HG02973 (cell line): ENCODE measurements around the gene TLR9.
"Not testable (repeated sequence)": the region's sequence is repeated elsewhere in the genome, so short reads cannot be mapped to it uniquely, and the experiment has no call there.

Experiments
- ATAC-seq: cut with Tn5 transposase; IDR thresholded peaks from one replicate; pipeline ENCODE4 v1.9.1; 2021; ENCODE audit warnings: moderate library complexity; ENCODE audit not compliant: unreplicated experiment

TLR9 gene

DNA sequence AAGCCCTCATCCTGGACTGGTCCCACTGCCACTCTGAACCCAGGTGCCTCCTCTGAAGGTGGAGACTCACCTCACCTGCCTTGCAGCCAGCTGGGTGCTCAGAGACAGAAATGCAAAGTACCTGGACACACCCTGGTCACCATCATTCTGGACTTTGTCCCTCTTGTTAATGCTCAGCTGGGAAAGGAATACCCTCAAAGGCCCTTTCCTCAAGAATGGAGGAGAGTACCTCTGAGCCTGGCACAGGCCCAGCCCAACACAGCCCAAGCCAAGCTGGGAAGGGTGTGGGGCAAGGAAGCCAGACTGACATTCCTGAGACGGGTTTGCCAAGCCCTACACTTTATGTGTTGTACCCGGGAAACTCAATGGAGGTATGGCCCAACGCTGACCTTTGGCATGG lies 28.5 kb downstream of the TLR9 start:
- no peak for ATAC-seq

DNA sequence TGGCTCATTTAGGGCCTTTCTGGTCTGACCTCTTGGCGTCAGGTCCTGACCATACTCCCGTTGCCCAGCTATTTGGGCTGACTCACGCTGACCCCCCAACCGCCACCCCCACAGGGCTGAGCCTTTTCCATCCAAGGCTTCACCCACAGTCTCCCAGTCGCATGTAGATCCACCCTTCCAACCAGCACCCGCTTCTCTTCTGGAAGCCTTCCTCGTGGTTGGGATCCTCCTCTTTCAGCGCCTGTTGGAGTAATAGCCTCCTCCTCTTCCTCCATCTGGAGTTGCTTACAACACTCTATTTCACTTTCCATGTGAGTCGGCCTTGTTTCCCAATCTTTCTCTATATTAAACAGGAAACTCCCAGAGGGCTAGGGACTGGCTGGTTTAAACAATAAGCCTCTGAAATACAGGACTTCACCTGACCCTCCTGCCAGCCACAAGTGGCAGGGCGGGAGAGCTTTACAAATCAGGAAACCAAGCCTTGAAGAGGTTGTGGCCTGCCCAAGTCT lies 29.6 kb downstream of the TLR9 start:
- ATAC-seq: no peak

DNA sequence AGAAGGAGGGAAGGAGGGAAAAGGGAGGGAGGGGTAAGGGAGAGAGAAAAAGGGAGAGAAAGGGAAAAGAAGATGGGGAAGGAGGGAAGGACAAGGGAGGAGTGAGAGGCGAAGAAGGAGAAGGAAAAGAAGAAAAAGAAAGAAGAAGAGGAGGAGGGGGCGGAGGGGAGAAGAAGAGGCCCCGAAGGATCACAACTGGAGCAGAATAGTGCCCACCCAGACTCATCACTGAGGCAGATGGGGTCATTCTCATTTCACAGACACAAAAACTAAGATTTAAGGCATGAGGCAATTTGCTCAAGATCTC lies 30.2 kb downstream of the TLR9 start:
- no peak for ATAC-seq

DNA sequence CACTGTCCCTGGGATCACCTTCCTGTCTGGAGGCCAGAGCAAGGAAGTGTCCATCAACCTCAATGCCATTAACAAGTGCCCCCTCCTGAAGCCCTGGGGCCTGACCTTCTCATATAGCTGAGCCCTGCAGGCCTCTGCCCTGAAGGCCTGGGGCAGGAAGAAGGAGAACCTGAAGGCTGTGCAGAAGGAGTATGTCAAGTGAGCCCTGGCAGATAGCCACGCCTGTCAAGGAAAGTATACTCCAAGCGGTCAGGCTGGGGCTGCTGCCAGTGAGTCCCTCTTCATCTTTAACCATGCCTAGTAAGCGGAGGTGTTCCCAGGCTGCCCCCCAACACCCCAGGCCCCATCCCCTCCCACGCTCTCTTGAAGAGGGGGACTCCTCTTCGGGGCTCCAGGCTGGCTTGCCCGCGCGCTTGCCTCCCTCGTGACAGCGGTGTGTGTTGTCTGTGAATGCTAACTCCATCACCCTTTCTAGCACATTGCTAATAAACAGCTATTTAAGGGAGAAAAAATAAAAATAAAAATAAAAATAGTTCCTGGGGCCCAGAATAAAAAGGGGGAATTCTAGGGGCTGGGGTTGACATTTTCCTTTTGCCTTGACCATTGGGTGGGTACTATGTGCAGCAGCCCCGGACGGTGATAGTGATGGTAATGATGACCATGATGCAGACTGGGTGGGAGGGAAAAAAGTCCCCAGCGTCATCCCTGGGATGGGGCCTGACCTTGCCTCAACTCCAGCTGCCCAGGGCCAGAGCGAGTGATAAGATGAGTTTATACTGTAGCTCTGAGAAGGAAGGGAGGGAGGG lies 30.8 kb downstream of the TLR9 start:
- no peak for ATAC-seq

DNA sequence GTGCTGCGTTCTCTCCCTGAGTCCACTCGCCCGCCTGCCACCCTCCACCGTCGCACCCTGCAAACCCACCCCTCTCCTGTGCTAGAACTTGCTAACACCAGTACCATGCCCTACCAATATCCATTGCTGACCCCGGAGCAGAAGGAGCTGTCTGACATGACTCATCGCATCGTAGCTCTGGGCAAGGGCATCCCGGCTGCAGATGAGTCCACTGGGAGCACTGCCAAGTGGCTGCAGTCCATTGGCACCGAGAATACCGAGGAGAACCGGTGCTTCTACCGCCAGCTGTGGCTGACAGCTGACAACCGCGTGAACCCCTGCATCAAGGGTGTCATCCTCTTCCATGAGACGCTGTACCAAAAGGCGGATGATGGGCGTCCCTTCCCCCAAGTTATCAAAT lies 32.4 kb downstream of the TLR9 start:
- no peak for ATAC-seq

DNA sequence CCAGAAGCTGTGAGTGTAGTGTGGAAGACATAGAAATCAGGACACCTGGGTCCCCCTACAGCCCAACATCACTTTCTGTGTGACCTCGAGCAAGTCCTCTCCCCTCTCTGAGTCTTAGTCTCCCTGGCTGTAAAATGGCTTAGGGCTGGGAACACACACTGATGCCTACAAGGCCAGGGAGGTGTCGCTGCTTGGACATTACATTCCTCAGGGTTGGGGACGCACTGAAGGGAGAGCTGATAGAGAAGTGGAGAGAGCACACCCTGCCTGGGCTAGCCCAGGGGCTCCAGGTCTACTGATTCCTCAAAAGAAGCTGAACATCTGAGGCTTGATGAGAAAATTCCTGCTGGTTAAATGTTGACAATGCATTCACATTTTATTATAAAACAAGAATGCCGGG lies 33.8 kb downstream of the TLR9 start:
- ATAC-seq: no peak

DNA sequence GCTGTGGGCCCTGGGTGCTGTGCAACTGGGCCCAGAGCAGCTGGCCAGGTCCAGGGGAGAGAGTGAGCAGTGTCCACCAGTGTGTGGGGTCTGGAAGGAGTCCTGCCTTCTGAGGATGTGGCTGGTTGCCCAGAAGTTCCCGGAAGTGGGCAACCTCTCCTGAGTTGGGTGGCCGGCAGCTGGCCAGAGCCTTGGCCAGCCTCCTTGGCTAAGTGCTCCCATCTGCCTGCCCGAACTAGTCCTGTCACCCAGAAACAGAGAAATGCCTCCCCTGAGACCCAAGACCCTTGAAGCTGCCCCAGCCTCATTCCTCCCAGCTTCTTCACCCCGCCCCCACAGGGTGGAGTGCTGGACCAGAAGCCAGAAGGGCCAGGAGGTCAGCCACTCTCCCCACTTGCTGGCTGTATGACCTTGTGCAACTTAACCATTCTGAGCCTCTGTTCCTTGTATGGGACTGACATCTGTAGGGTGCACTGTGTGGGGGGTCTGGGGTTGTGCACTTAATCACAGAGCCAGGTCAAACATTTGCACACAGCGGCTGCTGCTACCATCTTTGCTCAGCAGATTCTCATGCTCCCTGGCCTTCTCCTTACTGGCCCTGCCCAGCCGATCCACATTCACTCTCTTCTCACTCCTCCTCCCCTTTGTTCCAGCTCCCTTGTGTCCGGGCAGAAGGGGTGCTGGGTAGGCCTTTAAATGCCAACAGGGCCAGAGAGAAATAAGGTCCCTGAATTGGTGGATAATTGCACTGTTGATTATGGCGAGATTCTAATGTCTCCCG lies 35.0 kb downstream of the TLR9 start:
- no peak for ATAC-seq

DNA sequence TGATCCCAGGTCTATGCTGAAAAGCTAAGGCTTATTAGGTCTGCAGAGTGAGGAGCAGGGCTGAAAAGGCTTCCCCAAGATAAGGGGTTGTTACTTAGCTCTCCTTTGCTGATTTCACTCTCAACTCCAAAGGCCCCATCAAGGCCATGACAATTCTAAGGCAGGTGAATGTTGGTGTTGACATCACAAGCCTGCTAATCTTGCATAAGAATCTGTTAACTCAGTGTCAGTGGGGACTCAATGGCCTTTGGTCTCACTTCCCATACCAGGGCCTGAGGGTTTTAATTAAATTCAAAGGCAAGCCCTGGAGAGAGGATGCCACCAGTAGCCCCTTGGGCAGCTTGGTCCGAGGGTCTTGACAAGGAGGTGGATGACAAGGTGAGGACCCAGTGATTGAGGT lies 36.9 kb downstream of the TLR9 start:
- no peak for ATAC-seq

DNA sequence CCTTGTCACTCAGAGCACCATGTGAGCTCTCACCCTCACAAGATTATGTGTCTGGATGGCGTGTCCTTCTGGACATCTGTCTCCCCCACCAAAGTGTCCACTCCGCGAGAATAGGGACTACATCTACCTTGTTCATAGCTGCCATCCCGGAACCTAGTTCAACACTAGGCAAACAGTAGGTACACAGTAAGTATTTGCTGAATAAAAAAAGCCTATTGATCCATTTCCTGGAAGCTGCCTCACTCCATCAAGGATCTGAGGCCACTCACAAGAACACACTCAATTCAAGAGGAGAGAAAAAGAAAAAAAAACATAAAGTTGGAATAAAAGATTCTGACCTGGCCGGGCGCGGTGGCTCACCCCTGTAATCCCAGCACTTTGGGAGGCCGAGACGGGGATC lies 38.7 kb downstream of the TLR9 start:
- no peak for ATAC-seq

DNA sequence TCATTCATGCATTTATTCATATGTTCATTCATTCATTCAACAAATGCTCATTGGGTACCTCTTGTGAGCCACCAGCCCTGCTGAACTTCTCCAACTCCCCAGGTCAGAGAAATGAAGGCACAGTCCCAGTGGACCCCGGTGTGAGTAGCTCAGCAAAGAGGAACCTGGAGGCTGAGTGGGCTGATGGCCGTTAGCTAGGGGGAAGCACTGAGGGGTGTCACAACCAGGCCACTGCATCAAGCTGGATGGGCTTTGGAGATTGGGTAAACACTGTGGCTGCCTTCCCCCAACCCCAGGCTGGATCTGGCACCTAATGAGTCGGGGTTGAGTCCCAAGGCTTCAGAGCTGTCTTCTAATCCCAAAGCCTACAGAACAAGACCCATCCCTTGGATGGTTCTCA lies 39.6 kb downstream of the TLR9 start:
- ATAC-seq: no peak

DNA sequence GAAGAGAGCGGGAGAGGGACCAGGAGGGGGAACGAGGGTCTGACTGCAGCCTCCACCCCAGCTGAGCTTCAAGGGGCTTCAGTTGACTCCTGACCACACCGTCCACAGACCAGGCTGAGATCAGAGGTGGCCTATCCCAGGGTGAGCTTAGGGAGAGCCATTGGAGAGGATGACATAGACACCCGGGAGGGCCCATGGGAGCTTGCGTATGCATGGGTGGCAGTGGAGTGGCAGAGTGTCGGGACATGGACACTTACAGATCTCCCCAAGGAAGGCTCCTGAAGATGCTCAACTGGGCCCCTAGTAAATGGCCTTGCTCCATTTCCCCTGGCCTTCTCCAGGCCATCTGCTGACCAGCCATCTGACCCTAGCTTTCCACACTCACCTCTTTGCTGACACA lies 40.1 kb downstream of the TLR9 start:
- no peak for ATAC-seq

DNA sequence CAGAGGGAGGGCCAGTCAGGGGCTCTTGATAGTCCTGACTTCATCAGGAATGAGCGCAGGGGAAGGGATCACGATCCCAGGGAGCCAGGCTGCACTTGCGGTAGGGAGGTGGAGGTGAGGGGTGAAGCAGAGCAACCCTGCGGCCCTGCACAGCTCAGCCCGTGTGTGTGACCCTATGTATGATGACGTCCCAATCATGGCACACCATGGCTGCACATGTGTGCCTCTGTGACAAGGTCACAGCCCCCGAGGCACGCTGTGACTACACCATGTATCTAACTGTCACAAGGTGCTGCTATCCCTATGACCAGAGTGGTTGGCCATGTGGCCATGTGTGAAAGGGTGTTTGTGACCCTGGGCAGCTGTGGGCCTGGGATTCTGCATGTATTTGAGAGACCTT lies 40.8 kb downstream of the TLR9 start:
- ATAC-seq: no peak

DNA sequence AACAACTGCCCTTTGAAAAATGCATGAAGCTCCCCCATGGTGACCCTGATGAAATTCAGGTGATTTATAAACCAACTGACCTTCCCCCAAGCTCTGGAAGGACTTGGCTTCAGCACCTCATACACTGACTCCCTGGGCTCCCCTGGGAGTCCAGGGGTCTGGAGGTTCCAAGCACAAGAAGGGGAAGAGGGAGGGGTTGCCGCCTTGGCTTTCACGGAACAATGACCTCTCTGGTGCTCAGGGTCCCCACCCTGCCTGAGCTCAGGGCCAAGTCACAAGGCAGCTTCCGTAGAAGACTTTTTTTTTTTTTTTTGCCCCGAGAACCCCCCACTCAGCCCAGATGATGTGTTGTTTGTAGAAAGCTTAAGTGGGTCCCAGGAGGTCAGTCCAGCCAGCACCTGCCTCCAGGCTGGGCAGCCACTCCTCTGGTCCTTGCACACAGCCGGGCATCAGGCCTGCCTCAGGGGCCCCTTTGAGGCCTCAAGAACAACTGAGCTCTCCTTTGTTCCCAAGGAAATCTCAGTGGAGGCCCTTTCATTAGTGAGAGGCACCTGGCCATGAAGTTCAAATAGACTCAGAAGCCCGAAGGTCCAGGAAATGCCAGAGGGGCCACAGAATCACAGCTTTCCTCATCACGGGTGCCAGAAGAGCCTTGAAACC lies 41.5 kb downstream of the TLR9 start:
- no peak for ATAC-seq

DNA sequence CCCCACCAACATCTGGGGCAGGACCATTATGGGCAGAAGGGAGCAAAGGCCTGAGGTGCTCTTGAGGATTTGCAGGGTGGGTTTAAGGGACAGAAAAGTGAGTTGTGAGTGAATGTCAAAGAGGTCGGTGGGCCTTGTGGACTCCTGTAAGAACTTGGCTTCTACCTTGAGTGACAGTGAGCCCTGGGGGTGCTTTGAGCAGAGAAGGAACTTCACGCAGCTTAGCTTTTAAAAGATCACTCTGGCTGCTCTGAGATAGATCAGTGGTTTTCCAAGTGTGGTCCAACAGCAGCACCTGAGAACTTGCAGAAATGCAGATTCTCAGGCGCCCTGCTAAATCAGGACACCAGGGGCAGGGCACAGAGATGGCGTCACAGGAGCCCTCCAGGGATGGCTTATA lies 42.8 kb downstream of the TLR9 start:
- ATAC-seq: no peak

DNA sequence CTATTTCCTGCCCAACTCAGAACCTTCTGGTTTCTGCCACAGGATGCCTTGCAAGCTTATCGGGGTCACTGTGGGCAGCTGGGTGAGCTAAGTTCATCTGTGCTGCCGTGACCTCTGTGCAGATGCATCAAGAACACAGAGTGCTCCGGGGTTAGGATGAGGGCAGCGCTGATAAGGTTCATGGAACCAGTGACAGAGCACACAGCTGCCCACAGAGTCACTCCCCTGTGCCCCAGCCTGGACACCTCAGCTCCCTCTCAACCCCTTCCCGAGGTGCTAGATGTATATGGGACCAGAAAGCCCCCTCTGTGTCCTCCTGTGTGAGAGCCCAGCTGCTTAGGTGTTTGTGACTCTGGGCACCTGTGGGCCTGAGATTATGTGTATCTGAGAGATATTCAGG lies 43.2 kb downstream of the TLR9 start:
- ATAC-seq: no peak

DNA sequence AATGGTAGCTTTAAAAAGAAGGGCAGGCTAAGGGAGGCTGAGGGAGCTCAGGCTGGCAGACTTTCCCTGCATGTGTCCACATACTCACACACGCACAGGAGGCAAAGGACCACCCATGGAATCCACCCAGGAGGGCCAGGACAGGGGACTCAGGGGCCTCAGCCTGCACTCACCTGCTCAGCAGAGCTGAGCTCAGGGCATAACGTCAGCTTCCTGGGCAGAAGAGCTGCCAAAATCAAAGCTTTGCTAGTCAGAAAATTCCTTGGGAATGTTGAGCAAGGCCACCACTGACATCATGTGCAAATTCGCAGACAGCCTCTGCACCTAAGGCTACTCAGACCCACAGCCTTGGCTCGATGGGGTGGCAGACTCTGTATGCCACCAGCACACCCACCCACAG lies 43.9 kb downstream of the TLR9 start:
- ATAC-seq: no peak

DNA sequence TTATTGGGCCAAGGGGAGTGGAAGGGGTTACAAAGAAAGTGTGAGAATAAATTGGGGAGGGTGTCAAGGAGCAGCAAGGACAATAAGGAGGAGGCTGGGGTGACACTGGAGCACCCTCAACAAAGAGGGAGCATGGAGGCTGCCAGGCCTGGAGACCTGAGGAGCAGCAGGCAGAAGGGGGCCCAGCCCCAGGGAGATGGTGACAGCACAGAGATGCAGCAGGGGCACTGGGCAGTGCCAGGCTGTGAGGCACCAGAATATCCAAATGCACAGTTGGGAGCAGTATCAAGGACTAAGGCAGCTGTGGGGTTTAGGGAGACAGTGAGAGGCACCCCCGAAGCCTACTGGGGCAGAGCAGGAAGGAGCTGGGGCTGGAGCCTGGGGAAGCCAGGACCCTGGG lies 46.9 kb downstream of the TLR9 start:
- ATAC-seq: no peak

DNA sequence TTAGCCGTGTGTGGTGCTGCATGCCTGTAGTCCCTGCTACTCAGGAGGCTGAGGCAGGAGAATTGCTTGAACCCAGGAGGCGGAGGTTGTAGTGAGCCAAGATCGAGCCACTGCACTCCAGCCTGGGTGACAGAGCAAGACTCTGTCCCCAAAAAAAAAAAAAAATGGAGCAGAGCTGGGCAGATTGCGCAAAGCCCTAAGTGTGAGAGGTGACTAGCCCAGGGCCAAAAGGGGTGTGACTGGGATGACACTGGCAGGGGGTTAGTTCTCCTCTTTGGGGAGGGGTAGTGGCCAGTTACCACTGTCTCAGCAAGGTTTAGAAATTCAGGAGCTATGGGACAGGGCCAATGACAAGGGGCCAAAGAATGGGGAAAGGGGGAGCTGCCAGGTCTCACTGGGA lies 47.3 kb downstream of the TLR9 start:
- not testable (repeated sequence) for ATAC-seq

DNA sequence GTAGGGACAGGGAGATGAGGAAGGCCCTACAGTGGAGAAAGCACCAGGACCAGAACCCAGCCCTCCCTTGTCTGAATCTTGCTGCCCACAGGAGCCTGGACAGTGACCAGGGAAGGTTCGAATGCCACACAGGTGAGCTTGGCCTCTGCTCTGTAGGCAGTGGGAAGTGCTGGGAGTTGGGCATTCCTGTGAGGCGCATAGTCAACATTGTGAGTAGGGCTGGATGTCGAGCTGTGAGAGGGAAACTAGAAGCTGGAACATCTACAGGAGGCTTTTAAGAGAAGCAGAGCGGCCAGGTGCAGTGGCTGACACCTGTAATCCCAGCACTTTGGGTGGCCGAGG lies 47.8 kb downstream of the TLR9 start:
- ATAC-seq: no peak

DNA sequence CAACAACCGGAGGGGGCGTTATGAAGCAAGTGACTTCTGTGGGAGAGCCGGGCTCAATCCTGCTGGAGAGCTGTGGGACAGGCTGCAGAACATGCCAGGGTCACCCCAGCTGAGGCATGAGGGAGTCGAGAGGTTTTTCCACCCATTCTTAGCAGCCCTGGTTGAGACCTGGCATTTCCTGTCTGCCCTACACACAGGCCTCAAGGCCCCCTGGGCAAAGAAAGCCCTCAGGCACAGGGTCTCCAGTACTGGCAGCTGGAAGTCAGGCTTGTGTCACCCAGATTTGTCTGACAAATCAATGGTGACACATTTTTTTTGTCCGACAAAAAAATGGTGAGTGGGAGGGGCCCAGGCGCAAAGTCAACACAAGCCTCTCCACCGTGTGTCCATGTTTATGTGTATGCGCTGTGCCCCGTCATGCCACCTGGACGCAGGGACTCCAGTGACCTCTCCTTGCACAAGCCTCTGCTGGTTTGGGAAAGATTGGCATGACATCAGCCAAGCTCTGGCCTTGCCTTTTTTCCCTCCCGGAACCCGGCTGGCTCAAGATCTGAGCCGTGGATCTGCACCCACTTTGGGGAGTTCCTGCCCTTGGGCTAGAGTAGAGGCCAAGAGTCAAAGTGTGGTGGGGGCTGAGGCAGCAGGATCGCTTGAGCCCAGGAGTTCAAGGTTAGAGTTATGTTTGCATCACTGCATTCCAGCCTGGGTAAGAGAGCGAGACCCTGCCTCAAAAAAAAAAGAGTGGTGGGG lies 48.3 kb downstream of the TLR9 start:
- ATAC-seq: no peak

DNA sequence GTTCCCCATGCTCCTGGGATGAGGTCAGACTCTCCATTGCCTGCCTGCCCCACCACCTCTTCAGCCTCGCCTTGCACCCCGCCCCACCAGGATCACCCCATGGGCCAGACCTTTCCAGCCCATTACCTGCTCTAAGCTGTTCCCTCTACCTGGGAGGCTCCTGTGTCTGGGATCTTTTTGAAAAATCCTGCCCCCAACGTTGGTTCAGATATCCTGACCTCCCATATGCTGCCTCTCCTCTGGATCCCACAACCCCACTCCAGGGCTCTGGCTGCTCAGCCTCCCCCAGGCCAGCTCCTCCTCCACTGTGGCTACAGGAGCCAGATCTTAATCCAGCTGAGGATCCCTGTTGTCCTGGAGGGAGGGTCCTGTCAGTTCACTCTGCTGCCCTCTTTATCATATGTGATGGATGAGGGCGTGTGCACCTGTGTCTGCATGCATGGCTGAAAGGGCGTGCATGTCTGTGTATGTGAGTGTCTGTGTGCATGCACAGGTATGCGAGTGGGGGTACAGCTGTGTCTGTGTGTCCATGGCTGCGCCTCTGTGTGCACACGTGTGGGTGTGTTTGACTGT lies 49.2 kb downstream of the TLR9 start:
- no peak for ATAC-seq
